Transverse colon (tissue), 4 donors: ENCODE data around the gene NUDT9. TPM values are rescaled to one million over a fixed set of nuclear protein-coding genes. Genes with fewer than 3 reads are reported as not detected.

ENCODE experiments used
- DNase-seq: peaks from one replicate; pipeline ENCODE4 v3.0.0-alpha.2; 2019
- H3K27ac ChIP-seq, 4 donors: fragments of 200-600 bp; sonication (generic); 2 replicates each; pipeline ENCODE4 v1.5.1; 2016 to 2018; ENCODE audit warnings: inconsistent platforms in 4 of 4
- H3K27me3 ChIP-seq: fragments of 200-600 bp; sonication (generic); 2 replicates; pipeline ENCODE4 v1.5.1; 2017; ENCODE audit warnings: inconsistent platforms
- H3K36me3 ChIP-seq, 4 donors: fragments of 200-600 bp; sonication (generic); 2 replicates each; pipeline ENCODE4 v1.5.1; 2017 to 2019; ENCODE audit warnings: inconsistent platforms in 4 of 4
- H3K4me1 ChIP-seq, 4 donors: fragments of 200-600 bp; sonication (generic); 2 replicates each; pipeline ENCODE4 v1.5.1; 2017 to 2020; ENCODE audit warnings: inconsistent platforms in 4 of 4
- H3K4me3 ChIP-seq, 4 donors: fragments of 200-600 bp; sonication (generic); 1 replicate in 1 of 4; 2 replicates in 3 of 4; pipeline versions ENCODE4 v1.5.1 to v1.6.1; 2017 to 2019; ENCODE audit warnings: inconsistent platforms in 4 of 4
- H3K9me3 ChIP-seq, 2 donors: fragments of 200-600 bp; sonication (generic); 2 replicates each; pipeline ENCODE4 v1.5.1; 2017 to 2019; ENCODE audit warnings: inconsistent platforms in 2 of 2
- CTCF ChIP-seq, 5 experiments: fragments of 200-600 bp in 3 of 5; fragments of 450-650 bp in 2 of 5; sonication (generic) in 3 of 5; IDR thresholded peaks; 1 replicate in 2 of 5; 2 replicates in 3 of 5; pipeline ENCODE4 v1.5.1; 2016 to 2017; ENCODE audit warnings: antibody characterized with exemption in 5 of 5, inconsistent platforms in 3 of 5, mild to moderate bottlenecking in 2 of 5, moderate library complexity in 1 of 5
- EP300 ChIP-seq: sonication (generic); formaldehyde crosslinking; IDR thresholded peaks from one replicate; pipeline ENCODE4 v1.6.1; 2017; ENCODE audit warnings: antibody characterized with exemption, low read depth
- POLR2A ChIP-seq: fragments of 450-650 bp; IDR thresholded peaks from one replicate; pipeline ENCODE4 v1.6.1; 2016; ENCODE audit warnings: antibody characterized with exemption, mild to moderate bottlenecking, moderate library complexity
- POLR2AphosphoS5 ChIP-seq, 3 donors: sonication (generic); formaldehyde crosslinking; IDR thresholded peaks; one replicate each; pipeline ENCODE4 v1.6.1; 2016; ENCODE audit warnings: antibody characterized with exemption in 3 of 3
- WGBS, 2 donors: methylation state at CpG; one replicate each; pipeline ENCODE4 v1.1.5; 2018; ENCODE audit warnings: low coverage in 1 of 2; 5-methylcytosine and 5-hydroxymethylcytosine counted together
- in situ Hi-C, 4 donors: fragments of 200-750 bp; cut with MboI; loops; one replicate each; pipeline versions ENCODE4 v1.15.0 to v1.15.1; 2017; ENCODE audit warnings: low sequenced_read_pairs in 3 of 4, low pct_ligation_motif_present in 1 of 4, low pct_unique_long_range_greater_than_20kb in 1 of 4
- intact Hi-C: fragments of 100-400 bp; cut with DNase I; formaldehyde crosslinking; loops from one replicate; pipeline ENCODE4 v1.15.1; 2023; ENCODE audit warnings: low total_unique reads
- total RNA-seq, 4 donors: library from RNA; depleted of rRNA; stranded (reverse); fragments of >200 nt; gene quantifications; one replicate each; pipeline ENCODE4 v1.1.0, GENCODE V29; 2016

NUDT9 gene
- total RNA-seq, 4 donors from 2014 or later, result 7.6 to 25.7 (median 20.1) TPM

- in situ Hi-C loops, result no loop called here
- 41% methylated on average over 3 of the region's 3 CpGs for WGBS, 2 donors
- Histone ChIP-seq H3K36me3 (no peaks in the 10 kb centered on the region), H3K27ac (peak overlapping the region; percentile 69 to 85 (median 82)), H3K27me3 (no peaks in the 10 kb centered on the region), H3K9me3 (no peaks in the 10 kb centered on the region), H3K4me3 (no peak overlapping the region), H3K4me1 (peaks cover 0 to 46% (median 25%) of the 10 kb centered on the region in 4 donors)
- no peak for DNase-seq
- peak; percentile 61 for TF ChIP-seq EP300
- peak in 2 of 3 donors; percentile 63 to 82 for TF ChIP-seq POLR2AphosphoS5 (IDR thresholded peaks at IDR 0.05)
- no peak for TF ChIP-seq POLR2A
- TF ChIP-seq CTCF (IDR thresholded peaks at IDR 0.05), result no peak
- intact Hi-C loops, result no loop called here
These were observed 12.9 kb upstream of the NUDT9 start for GRCh38 chr4:87409420-87409939.

- TF ChIP-seq POLR2AphosphoS5 (IDR thresholded peaks at IDR 0.05) (no peak), EP300 (no peak), POLR2A (no peak), CTCF (IDR thresholded peaks at IDR 0.05) (no peak)
- DNase-seq, result no peak
- H3K27me3 ChIP-seq, result no peaks in the 10 kb centered on the region
- no peaks in the 10 kb centered on the region for H3K9me3 ChIP-seq
- H3K4me3 ChIP-seq, result no peak overlapping the region
- H3K36me3 ChIP-seq, result no peaks in the 10 kb centered on the region
- peak overlapping the region; percentile 65 to 85 (median 82) for H3K27ac ChIP-seq
- 40 to 47% methylated on average over 2 of the region's 2 CpGs for WGBS, 2 donors
- intact Hi-C loops, result no loop called here
- in situ Hi-C loops, result no loop called here
- peaks cover 0 to 46% (median 25%) of the 10 kb centered on the region in 4 donors for H3K4me1 ChIP-seq
These were observed 12.2 kb upstream of the NUDT9 start for GRCh38 chr4:87410157-87410556.

GRCh38 chr4:87410679-87411078 lies 11.7 kb upstream of the NUDT9 start:
- peak overlapping the region; percentile 65 to 85 (median 82) for H3K27ac ChIP-seq
- in situ Hi-C loops, result no loop called here
- H3K27me3 ChIP-seq, result no peaks in the 10 kb centered on the region
- WGBS, 2 donors, result 79 to 94% methylated on average over 2 of the region's 2 CpGs
- DNase-seq, result no peak
- TF ChIP-seq POLR2AphosphoS5 (IDR thresholded peaks at IDR 0.05) (no peak), POLR2A (no peak), EP300 (no peak), CTCF (IDR thresholded peaks at IDR 0.05) (no peak)
- H3K4me1 ChIP-seq, result peaks cover 0 to 52% (median 25%) of the 10 kb centered on the region in 4 donors
- H3K4me3 ChIP-seq, result no peak overlapping the region
- no peaks in the 10 kb centered on the region for H3K9me3 ChIP-seq
- H3K36me3 ChIP-seq, result no peaks in the 10 kb centered on the region
- intact Hi-C loops, result no loop called here

- H3K4me1 ChIP-seq, result peaks cover 0 to 47% (median 22%) of the 10 kb centered on the region in 4 donors
- no peak for DNase-seq
- no peaks in the 10 kb centered on the region for H3K27me3 ChIP-seq
- H3K27ac ChIP-seq, result no peak overlapping the region
- H3K9me3 ChIP-seq, result no peaks in the 10 kb centered on the region
- TF ChIP-seq CTCF (IDR thresholded peaks at IDR 0.05), result no peak
- TF ChIP-seq EP300, result no peak
- no peak for TF ChIP-seq POLR2AphosphoS5 (IDR thresholded peaks at IDR 0.05)
- TF ChIP-seq POLR2A, result no peak
- intact Hi-C loops, result no loop called here
- no peak overlapping the region for H3K4me3 ChIP-seq
- H3K36me3 ChIP-seq, result no peaks in the 10 kb centered on the region
- in situ Hi-C loops, result no loop called here
These were observed 7.6 kb upstream of the NUDT9 start for GRCh38 chr4:87414816-87415215.
